CD14-positive monocyte (primary cell): ENCODE measurements around the gene SNCB. TPM values are rescaled to one million over a fixed set of nuclear protein-coding genes. Genes with fewer than 3 reads are reported as not detected.

Experiments
- DNase-seq, 3 donors: peaks; one replicate each; pipeline ENCODE4 v3.0.0-alpha.2; 2011 to 2022
- H2AFZ ChIP-seq: 2 replicates; pipeline ENCODE4 v1.6.0; 2012; ENCODE audit warnings: mild to moderate bottlenecking, low read depth, low read length, inconsistent platforms; ENCODE audit not compliant: insufficient read depth, poor library complexity, severe bottlenecking
- H3K27ac ChIP-seq, 2 donors: 1 replicate in 1 of 2; 2 replicates in 1 of 2; pipeline ENCODE4 v1.5.1; 2012 to 2013; ENCODE audit warnings: low read length in 2 of 2, control low read depth in 1 of 2, inconsistent platforms in 1 of 2, low read depth in 1 of 2, mild to moderate bottlenecking in 1 of 2
- H3K27me3 ChIP-seq, 2 donors: one replicate each; pipeline versions ENCODE4 v1.6.0 to v1.6.1; 2011 to 2013; ENCODE audit warnings: low read length in 2 of 2; ENCODE audit not compliant: control insufficient read depth in 2 of 2, insufficient read depth in 2 of 2
- H3K36me3 ChIP-seq, 2 donors: replicated peaks in 1 of 2; 1 replicate in 1 of 2; 2 replicates in 1 of 2; pipeline versions ENCODE4 v1.5.1 to v1.6.1; 2012 to 2013; ENCODE audit warnings: low read length in 2 of 2, control low read depth in 1 of 2, inconsistent platforms in 1 of 2, mild to moderate bottlenecking in 1 of 2; ENCODE audit not compliant: insufficient read depth in 2 of 2, control insufficient read depth in 1 of 2
- H3K4me1 ChIP-seq, 2 donors: 1 replicate in 1 of 2; 2 replicates in 1 of 2; pipeline versions ENCODE4 v1.5.1 to v1.6.1; 2012 to 2013; ENCODE audit warnings: low read length in 2 of 2, control low read depth in 1 of 2, inconsistent platforms in 1 of 2, mild to moderate bottlenecking in 1 of 2, moderate library complexity in 1 of 2; ENCODE audit not compliant: insufficient read depth in 2 of 2, control insufficient read depth in 1 of 2
- H3K4me2 ChIP-seq: replicated peaks from 2 replicates; pipeline ENCODE3; 2012; ENCODE audit warnings: low read length, moderate library complexity, mild to moderate bottlenecking; ENCODE audit not compliant: poor library complexity, severe bottlenecking; ENCODE audit errors: extremely low read depth
- H3K4me3 ChIP-seq, 3 experiments: fragments of 200-600 bp in 1 of 3; sonication (generic) in 1 of 3; replicated peaks in 1 of 3; 1 replicate in 2 of 3; 2 replicates in 1 of 3; pipeline ENCODE4 v1.5.1; 2011 to 2013; ENCODE audit warnings: low read length in 3 of 3, mild to moderate bottlenecking in 3 of 3, control low read depth in 2 of 3, low read depth in 2 of 3, inconsistent platforms in 1 of 3, moderate library complexity in 1 of 3
- H3K79me2 ChIP-seq: 2 replicates; pipeline ENCODE4 v1.6.0; 2012; ENCODE audit warnings: mild to moderate bottlenecking, control low read depth, inconsistent platforms, low read length, moderate library complexity; ENCODE audit not compliant: insufficient read depth
- H3K9ac ChIP-seq: 2 replicates; pipeline ENCODE4 v1.6.0; 2017; ENCODE audit warnings: low read length, mild to moderate bottlenecking; ENCODE audit not compliant: insufficient read depth, poor library complexity, severe bottlenecking
- H3K9me3 ChIP-seq, 2 donors: replicated peaks in 1 of 2; 1 replicate in 1 of 2; 2 replicates in 1 of 2; pipeline versions ENCODE4 v1.5.1 to v1.6.1; 2012 to 2013; ENCODE audit warnings: low read length in 2 of 2, control low read depth in 1 of 2; ENCODE audit not compliant: control insufficient read depth in 1 of 2, insufficient read depth in 1 of 2
- H4K20me1 ChIP-seq: 2 replicates; pipeline ENCODE4 v1.6.0; 2012; ENCODE audit warnings: mild to moderate bottlenecking, low read length, control low read depth, moderate library complexity; ENCODE audit not compliant: insufficient read depth
- H3K27ac Mint-ChIP-seq, 7 donors: one replicate each; pipeline ENCODE4 v1.8.0; 2020; ENCODE audit warnings: mild to moderate bottlenecking in 7 of 7, mixed read lengths in 7 of 7, moderate library complexity in 6 of 7, inconsistent platforms in 2 of 7
- H3K27me3 Mint-ChIP-seq, 3 donors: one replicate each; pipeline ENCODE4 v1.8.0; 2021 to 2022; ENCODE audit warnings: low read depth in 3 of 3, mild to moderate bottlenecking in 3 of 3, mixed read lengths in 3 of 3, moderate library complexity in 3 of 3, inconsistent platforms in 1 of 3
- H3K36me3 Mint-ChIP-seq, 2 donors: one replicate each; pipeline ENCODE4 v1.8.0; 2020; ENCODE audit warnings: mixed read lengths in 2 of 2, inconsistent platforms in 1 of 2, mild to moderate bottlenecking in 1 of 2
- H3K4me1 Mint-ChIP-seq: one replicate; pipeline ENCODE4 v1.8.0; 2020; ENCODE audit warnings: mild to moderate bottlenecking, mixed read lengths
- H3K4me3 Mint-ChIP-seq, 2 donors: one replicate each; pipeline ENCODE4 v1.8.0; 2020; ENCODE audit warnings: mild to moderate bottlenecking in 2 of 2, mixed read lengths in 2 of 2, moderate library complexity in 1 of 2
- H3K9me3 Mint-ChIP-seq, 7 donors: one replicate each; pipeline ENCODE4 v1.8.0; 2020 to 2022; ENCODE audit warnings: mixed read lengths in 7 of 7, mild to moderate bottlenecking in 6 of 7, moderate library complexity in 6 of 7, inconsistent platforms in 2 of 7
- WGBS: methylation state at CpG from one replicate; pipeline ENCODE4 v1.1.5; 2013; ENCODE audit warnings: missing lambda C conversion rate; ENCODE audit not compliant: insufficient coverage; 5-methylcytosine and 5-hydroxymethylcytosine counted together
- intact Hi-C, 2 donors: fragments of 100-400 bp; cut with micrococcal nuclease; formaldehyde crosslinking; loops; one replicate each; pipeline versions ENCODE4 v1.15.0 to v1.15.1; 2023
- polyA plus RNA-seq, 3 donors: library from polyadenylated mRNA; depleted of rRNA in 1 of 3; unstranded in 2 of 3; stranded (reverse) in 1 of 3; fragments of 300-500 nt in 2 of 3; fragments of >200 nt in 1 of 3; fragmentation: Illumina TruSeq in 2 of 3; gene quantifications; 1 replicate in 2 of 3; 2 replicates in 1 of 3; pipeline ENCODE4 v1.2.3, GENCODE V29; 2012 to 2021
- small RNA-seq: library from RNA; depleted of rRNA; stranded (forward); fragments of <200 nt; gene quantifications from one replicate; pipeline ENCODE3, GENCODE V24; 2012; ENCODE audit warnings: low read depth; ENCODE audit not compliant: insufficient read length
- TF ChIP-seq, protein P1 (sequence below): fragments of 200-600 bp; IDR thresholded peaks from one replicate; pipeline ENCODE4 v1.8.0; 2022; ENCODE audit warnings: antibody characterized with exemption, mild to moderate bottlenecking

Gene SNCB
- polyA plus RNA-seq, 3 donors: not detected

- no peaks in the 10 kb centered on the region for H3K79me2 ChIP-seq
- no peaks in the 10 kb centered on the region for H3K36me3 Mint-ChIP-seq
- H3K4me1 Mint-ChIP-seq: peaks cover 5% of the 10 kb centered on the region
- H3K27ac Mint-ChIP-seq: no peak overlapping the region
- peaks cover 0 to 2% (median 0%) of the 10 kb centered on the region in 7 donors for H3K9me3 Mint-ChIP-seq
- H2AFZ ChIP-seq: no peak overlapping the region
- 36% methylated on average over 10 of the region's 18 CpGs for WGBS
- no peaks in the 10 kb centered on the region for H4K20me1 ChIP-seq
- TF ChIP-seq, protein P1, sequence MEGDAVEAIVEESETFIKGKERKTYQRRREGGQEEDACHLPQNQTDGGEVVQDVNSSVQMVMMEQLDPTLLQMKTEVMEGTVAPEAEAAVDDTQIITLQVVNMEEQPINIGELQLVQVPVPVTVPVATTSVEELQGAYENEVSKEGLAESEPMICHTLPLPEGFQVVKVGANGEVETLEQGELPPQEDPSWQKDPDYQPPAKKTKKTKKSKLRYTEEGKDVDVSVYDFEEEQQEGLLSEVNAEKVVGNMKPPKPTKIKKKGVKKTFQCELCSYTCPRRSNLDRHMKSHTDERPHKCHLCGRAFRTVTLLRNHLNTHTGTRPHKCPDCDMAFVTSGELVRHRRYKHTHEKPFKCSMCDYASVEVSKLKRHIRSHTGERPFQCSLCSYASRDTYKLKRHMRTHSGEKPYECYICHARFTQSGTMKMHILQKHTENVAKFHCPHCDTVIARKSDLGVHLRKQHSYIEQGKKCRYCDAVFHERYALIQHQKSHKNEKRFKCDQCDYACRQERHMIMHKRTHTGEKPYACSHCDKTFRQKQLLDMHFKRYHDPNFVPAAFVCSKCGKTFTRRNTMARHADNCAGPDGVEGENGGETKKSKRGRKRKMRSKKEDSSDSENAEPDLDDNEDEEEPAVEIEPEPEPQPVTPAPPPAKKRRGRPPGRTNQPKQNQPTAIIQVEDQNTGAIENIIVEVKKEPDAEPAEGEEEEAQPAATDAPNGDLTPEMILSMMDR: peak; percentile 95
- H3K4me1 ChIP-seq: no peaks in the 10 kb centered on the region
- no peak overlapping the region for H3K27ac ChIP-seq
- DNase-seq: peak; percentile 48 to 62 (median 61)
- peaks cover 4 to 12% (median 12%) of the 10 kb centered on the region in 3 donors for H3K27me3 Mint-ChIP-seq
- no peak overlapping the region for H3K9ac ChIP-seq
- H3K4me2 ChIP-seq: no peak overlapping the region
- no peaks in the 10 kb centered on the region for H3K27me3 ChIP-seq
- no peak overlapping the region for H3K4me3 Mint-ChIP-seq
- no peak overlapping the region for H3K4me3 ChIP-seq
- H3K36me3 ChIP-seq: no peaks in the 10 kb centered on the region
- H3K9me3 ChIP-seq: no peaks in the 10 kb centered on the region
- intact Hi-C loops: loop anchor here (5.0 kb wide), 2 partner anchors 36 to 156 kb away; partner anchors contain the start of genes CLTB (in 1 of the 2) and RNF44 (in 1 of the 2)
Observed at GRCh38 chr5:176573564-176574296, 56.6 kb downstream of the SNCB start.

Small RNA genes within 50 kb of the gene (small RNA-seq; reads per million reads assigned to genes)
- gene MIR4281: not detected

Other genes starting within 250 kb of the SNCB start
- 10 to 100 TPM; 17.2 to 23.4 (median 17.6) TPM for gene NOP16, start 241.9 kb downstream of the SNCB start, polyA plus RNA-seq
- gene HIGD2A, start 241.8 kb downstream of the SNCB start, polyA plus RNA-seq: 100 to 1,000 TPM; 101 to 298 (median 260) TPM
- gene CLTB, start 214.0 kb downstream of the SNCB start, polyA plus RNA-seq: 10 to 100 TPM; 63.2 to 87.6 (median 75.2) TPM
- 10 to 100 TPM; 11.5 to 14.8 (median 12.2) TPM for gene FAF2, start 182.1 kb downstream of the SNCB start, polyA plus RNA-seq
- 100 to 1,000 TPM in 1 of 3 donors, 1 to 10 TPM in 2; 1.9 to 133 (median 3.1) TPM for gene RNF44, start 93.1 kb downstream of the SNCB start, polyA plus RNA-seq
- under 1 TPM in 1 of 3 donors, not detected in 2; 0.12 TPM for gene CDHR2, start 81.2 kb downstream of the SNCB start, polyA plus RNA-seq
- under 1 TPM; 0.05 to 0.30 (median 0.13) TPM for gene GPRIN1, start 20.4 kb downstream of the SNCB start, polyA plus RNA-seq
- gene EIF4E1B, start 141 bp upstream of the SNCB start, polyA plus RNA-seq: not detected
- 10 to 100 TPM; 22.2 to 27.7 (median 24.1) TPM for gene TSPAN17, start 16.9 kb upstream of the SNCB start, polyA plus RNA-seq
- gene UNC5A, start 180.0 kb upstream of the SNCB start, polyA plus RNA-seq: under 1 TPM in 2 of 3 donors, not detected in 1; 0.03 to 0.07 TPM